LNCaP clone FGC (cell line): ENCODE measurements around the gene NBL1.
"Not testable (repeated sequence)": the region's sequence is repeated elsewhere in the genome, so short reads cannot be mapped to it uniquely, and the experiment has no call there.

Experiments
- DNase-seq: peaks from one replicate; pipeline ENCODE4 v3.0.0-alpha.2; 2011; ENCODE audit warnings: low read depth
- H3K4me3 ChIP-seq: 2 replicates; pipeline ENCODE4 v1.5.1; 2011; ENCODE audit warnings: mild to moderate bottlenecking, low read depth, low read length, control low read depth
- TF ChIP-seq, protein P1 (sequence below): IDR thresholded peaks from 2 replicates; pipeline ENCODE4 v1.5.1; 2012; ENCODE audit warnings: mild to moderate bottlenecking; ENCODE audit not compliant: control insufficient read depth, insufficient read depth; ENCODE audit errors: extremely low read depth

The NBL1 gene

DNA sequence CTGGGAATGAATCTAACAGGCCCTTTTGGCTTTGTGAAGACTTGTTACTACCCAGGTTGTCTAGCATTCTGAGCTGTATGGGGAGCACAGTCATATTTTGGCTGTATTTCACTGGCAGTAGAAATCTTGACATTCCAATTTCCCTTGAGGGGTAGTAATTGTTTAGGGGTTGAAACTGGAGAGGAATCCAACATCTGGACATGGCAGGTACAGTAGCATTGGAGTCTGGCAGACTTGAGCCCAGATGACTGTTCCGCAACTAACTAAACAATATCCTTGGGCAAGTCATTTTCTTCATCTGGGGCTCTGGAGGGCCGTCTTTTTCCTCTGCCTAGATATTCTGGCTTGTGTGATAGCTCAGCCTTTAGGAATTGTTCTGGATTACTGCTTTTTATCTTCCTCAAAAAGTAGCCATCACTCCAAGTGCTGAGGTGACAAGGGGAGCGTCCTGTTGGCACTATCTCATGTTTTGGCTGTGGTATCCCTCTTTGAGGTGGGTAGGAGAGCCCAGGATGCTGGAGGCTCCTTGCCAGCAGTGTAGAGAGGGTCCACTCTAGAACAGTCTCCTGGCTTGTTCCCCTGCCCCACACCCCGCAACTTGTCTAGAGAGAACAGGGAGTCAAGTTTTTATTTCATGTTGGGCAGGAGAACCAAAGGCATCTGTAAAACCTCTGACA lies 22.7 kb upstream of the NBL1 start:
- TF ChIP-seq, protein P1, sequence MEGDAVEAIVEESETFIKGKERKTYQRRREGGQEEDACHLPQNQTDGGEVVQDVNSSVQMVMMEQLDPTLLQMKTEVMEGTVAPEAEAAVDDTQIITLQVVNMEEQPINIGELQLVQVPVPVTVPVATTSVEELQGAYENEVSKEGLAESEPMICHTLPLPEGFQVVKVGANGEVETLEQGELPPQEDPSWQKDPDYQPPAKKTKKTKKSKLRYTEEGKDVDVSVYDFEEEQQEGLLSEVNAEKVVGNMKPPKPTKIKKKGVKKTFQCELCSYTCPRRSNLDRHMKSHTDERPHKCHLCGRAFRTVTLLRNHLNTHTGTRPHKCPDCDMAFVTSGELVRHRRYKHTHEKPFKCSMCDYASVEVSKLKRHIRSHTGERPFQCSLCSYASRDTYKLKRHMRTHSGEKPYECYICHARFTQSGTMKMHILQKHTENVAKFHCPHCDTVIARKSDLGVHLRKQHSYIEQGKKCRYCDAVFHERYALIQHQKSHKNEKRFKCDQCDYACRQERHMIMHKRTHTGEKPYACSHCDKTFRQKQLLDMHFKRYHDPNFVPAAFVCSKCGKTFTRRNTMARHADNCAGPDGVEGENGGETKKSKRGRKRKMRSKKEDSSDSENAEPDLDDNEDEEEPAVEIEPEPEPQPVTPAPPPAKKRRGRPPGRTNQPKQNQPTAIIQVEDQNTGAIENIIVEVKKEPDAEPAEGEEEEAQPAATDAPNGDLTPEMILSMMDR, result no peak
- no peak for DNase-seq
- no peak overlapping the region for H3K4me3 ChIP-seq

DNA sequence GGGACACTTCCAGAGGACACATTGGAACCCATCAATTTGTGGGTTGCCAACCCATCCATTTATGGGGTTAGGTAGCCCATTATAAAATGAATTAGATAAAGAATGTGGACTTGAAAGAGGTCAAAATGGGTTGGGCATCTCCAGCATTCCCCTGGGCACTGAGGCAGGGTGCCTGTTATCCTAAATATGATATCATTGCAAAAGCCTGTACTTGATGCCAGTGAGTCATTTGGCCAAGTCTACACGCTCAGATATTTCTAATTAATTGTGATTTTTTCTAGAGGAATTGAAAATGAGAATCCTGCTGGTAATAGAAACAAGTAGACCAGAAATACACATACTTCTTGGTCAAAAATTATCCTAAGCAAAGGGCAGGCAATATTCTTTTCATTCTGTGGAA lies 21.9 kb upstream of the NBL1 start:
- DNase-seq, result no peak
- no peak overlapping the region for H3K4me3 ChIP-seq
- TF ChIP-seq, protein P1, result no peak

DNA sequence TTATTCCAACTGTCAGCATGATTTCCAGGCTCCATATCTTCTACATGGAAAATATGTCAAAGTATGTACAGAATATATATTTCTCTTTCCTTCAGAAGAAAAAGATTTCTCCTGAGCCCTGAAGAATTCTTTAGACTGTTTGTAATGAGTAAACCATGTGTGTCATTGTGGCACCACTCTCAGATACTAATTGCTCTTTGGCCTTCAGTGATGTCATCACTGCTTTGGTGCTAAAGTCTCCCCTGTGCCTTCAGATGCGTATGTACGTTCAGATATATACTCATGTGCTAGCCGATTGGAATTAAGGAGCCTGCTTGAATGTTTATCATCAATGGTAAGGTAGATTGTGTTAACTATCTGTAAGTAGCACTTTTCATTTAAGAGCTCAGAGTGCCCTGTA lies 20.6 kb upstream of the NBL1 start:
- TF ChIP-seq, protein P1, result no peak
- no peak overlapping the region for H3K4me3 ChIP-seq
- no peak for DNase-seq

DNA sequence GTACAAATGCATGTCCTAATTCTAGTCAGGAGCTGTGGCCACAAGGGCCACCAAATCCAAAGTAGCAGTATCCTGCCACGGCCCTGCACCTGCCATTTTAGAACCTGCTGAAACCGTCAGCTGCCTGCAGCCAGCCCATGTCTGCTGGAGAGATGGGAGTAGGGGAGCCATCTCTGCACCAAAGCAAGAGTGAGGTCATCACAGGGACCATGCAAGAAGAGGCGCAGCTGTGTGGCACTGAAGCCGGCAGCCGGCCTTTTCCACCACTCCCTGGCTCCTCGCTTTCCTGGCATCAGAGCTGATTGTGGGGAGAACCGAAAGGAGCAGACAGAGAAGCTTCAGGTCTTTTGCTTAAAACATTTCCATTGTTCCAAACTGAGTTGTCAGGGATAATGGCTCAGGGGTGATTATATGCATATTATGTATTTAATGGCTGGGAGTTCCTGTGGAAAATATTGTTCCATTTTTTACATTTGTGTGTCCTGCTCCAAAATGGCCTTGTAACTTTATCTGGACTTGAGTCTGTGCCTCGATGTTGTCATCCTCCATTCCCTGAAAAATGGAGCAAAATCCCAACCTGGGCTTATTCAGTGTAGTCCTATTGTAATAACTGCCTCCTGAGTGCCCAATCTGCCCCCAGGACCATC lies 18.7 kb upstream of the NBL1 start:
- no peak for DNase-seq
- TF ChIP-seq, protein P1, result no peak
- no peak overlapping the region for H3K4me3 ChIP-seq

DNA sequence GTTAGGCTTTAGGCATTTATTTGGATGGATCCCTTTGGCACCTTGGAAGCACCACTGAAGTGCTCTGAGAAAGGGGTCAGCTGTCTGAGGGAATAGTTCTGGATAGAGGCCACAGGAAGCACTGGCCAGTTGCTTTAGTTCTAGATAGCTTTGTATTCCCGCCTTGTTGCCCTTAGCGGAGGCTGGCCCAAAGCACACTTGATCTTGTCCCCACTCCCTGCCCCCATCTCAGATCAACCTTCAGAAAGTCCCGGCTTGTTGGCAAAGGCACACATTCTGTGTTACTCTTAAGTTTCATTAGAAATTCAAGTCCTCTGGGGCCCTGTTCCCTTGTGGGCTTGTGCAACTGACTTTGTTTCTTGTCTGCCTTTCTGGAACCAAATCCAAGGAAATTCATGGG lies 15.2 kb upstream of the NBL1 start:
- no peak overlapping the region for H3K4me3 ChIP-seq

DNA sequence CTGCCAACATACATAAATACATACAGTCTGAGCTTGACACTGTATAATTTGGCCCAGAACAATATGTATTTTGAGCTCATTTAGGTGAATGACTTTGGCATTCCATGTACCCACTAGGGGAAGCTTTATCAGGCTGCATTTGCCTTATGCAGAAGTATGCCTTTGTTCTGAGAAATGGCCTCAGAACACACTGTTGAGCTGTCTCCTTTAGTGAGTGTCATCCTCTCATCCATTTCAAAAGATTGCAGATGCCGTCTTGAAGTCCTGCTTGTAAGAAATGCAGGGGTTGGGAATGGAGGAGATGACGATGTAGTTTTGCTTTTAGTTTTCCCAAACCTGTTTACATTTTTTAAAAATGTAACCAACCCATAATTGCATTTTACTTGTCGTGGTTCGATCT lies 14.8 kb upstream of the NBL1 start:
- H3K4me3 ChIP-seq, result no peak overlapping the region
- no peak for DNase-seq
- TF ChIP-seq, protein P1, result no peak

More for the DNA sequence above, 15.2 kb upstream of the NBL1 start:
- TF ChIP-seq, protein P1, result no peak
- no peak for DNase-seq

DNA sequence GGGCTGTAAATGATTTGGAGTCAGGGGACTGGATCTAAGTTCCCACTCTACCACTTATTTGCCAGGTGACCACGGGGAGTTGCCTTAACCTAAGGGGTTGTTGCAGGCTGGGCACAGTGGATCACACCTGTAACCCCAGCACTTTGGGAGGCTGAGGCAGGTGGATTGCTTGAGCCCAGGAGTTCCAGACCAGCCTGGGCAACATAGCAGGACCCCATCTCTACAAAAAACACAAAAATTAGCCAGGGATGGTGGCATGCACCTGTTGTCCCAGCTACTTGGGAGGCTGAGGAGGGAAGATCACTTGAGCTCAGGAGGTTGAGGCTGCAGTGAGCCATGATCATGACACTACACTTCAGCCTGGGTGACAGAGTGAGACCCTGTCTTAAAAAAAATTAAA lies 13.9 kb upstream of the NBL1 start:
- H3K4me3 ChIP-seq, DNase-seq: not testable (repeated sequence)
